Measurements from ENCODE around the gene XPNPEP1.

DNA sequence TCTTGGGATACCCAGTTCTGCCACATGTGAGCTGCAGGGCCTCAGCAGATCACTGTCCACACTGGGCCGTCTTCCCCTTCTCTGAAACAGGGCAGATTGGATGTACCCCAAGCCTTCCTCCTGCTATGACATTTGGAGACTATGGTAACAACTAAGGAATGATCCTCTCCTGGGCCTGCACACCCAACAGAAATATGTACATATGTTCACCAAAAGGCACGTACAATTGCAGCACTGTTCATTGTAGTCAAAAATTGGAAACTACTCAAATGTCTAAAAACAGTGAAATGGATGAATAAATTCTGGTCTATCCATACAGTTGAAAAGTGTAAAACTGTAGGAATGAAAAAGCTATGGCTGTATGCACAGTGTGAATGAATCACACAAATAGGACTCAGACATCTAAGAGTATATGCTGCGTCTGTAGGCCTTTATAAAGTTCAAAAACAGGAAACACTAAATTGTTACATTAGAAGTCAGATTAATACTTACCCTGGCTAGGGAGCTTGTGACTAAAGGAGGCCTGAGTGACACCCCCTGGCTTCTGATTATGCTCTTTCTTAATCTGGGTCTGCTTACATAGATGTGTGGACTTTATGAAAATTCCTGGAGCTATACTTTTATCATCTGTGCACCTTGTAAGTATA lies 16.1 kb upstream of the XPNPEP1 start:
- no peak for TF ChIP-seq SUZ12 (IDR thresholded peaks at IDR 0.05; ENCODE audit: extremely low read depth, insufficient read depth, insufficient read length)
- no peak for TF ChIP-seq ZNF274 (IDR thresholded peaks at IDR 0.05; ENCODE audit: low read depth, low read length)
- no peak for TF ChIP-seq YY1 (IDR thresholded peaks at IDR 0.05; ENCODE audit: insufficient read depth, insufficient read length)
